ENCODE data around the gene ZNF516.

The ZNF516 gene

DNA sequence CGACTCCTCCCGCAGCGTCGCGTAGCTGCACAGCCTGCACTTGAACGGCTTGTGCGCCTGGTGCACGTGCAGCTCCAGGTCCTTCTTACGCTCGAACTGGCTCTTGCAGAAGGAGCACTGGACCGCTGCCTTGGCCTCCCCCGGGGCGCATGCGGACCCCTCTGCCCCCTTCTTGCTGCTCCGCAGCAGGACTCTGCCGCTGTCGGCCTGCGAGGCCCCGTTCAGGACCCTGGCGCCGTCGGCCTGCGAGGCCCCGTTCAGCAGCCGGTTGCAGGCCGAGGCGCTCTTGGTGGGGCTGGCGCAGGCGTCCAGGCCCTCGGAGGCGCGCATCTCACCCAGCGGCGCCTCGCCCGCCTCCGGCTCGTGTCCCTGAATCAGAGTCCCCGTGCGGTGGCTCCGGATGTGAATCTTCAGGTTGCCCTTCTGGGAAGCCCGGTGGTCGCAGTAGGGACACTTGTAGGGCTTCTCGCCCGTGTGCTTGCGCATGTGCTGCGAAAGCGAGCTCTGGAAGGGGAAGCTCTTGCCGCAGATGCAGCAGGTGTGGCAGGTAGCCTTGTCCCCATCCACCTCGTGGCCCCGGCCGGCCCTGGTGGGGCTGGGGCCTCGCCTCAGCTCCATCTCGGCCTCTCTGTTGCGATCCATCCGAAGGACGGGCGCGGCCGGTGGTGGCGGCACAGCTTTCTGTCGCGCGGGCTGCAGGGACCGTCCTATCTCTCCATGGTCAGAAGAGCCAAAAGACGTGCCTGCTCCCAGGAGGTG lies 52.5 kb downstream of the ZNF516 start:
- DNase-seq, result no peak

DNA sequence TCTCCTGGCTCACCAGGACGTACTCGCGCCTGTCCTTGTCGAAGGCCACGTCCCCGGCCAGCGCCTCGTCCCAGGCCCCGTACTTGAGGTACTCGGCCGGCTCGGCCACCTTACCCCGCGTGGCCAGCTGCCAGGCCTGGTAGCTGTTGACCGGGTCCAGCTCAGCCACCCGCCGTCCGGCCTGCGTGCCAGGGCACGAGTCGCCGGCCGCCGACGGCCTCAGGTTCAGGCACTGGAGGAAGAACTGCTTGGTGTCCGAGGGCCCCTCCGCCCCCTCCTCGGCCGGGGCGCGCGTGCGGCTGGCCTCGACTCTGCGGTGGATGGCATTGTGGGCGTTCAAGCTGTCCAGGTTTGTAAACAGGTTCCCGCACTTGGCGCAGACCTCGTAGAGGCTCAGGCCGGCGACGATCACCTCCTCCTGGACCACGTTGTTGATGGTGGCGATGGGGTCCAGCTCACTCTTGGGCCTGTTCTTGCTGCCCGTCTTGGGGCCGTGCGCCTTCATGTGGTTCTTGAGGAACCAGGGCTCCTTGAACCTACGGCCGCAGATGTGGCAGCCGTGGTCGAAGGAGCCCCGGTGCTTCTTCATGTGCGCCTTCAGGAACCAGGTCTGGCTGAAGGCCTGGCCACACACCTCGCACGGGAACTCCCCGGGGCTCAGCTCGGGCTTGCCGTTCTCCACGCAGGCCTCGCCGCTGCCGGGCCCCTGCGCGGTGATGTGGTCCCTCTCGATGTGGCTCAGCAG lies 53.2 kb downstream of the ZNF516 start:
- DNase-seq, result no peak

DNA sequence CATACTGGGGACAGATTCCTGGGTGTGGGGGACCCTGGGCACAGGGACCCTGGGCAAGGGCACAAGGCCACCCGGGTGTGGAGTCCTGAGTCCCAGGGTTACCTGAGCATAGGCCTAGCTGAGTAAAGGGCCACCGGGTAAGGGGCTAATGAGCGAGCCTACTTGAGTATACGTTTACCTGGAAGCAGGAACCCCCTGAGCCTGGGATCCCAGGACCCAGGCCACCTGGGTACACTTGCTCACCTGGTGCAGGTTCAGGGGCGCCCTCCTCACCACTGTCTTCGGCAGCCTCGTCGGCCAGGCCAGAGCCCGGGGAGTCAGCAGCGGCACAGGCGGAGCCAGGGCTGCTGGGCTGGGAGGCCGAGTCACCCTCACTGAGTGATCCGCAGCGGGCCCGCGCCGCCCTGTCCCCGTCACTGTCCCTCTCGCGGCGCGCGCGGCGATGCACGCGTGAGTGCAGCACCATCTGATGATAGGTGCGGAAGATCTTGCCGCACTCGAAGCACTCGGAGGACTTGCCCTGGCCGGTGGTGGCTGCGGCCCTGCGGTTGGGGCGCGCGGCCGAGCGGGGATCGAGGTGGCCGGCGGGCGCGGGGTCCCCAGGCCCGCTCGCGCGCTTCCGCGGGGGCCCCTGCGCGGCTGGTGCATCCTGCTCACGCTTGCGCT lies 53.9 kb downstream of the ZNF516 start:
- no peak for DNase-seq

- DNase-seq, result no peak
Observed at GRCh38 chr18:76437910-76438309, 57.1 kb downstream of the ZNF516 start.

DNA sequence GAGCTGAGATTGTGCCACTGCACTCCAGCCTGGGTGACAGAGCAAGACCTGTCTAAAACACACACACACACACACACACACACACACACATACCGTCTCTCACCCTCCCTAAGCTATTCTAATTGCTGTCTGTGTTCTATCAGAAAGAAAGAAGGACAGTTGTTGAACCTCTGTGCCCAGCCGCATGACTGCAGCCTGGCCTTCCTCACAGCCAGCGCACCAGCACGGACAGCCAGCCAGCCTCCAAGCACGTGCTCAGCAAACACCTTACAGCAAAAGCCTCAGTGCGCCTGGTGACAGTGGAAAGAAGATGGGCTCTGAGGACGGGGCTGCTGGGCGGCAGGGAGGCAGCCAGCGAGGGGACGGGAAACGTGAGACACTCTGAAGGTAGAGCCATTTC lies 58.0 kb downstream of the ZNF516 start:
- DNase-seq, result no peak

DNA sequence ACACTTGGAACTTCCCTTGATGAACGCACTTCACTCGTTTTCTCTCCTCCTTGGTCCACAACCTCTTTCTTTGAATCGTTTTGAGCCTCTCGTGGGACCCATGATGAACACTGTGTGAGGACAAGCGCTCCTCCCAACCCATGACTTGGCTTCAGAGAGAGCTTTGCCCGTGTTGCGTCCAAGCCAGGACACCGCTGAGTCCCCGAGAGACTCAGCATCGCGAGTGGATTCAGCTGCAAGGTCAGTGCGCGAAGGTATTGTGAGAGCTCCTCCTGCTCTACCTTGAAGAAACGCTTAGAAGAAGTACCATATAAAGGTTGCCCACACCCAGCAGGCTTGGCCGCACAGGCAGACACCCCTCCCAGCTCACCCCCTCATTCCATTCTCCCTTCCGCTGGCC lies 58.7 kb downstream of the ZNF516 start:
- DNase-seq, result no peak

DNA sequence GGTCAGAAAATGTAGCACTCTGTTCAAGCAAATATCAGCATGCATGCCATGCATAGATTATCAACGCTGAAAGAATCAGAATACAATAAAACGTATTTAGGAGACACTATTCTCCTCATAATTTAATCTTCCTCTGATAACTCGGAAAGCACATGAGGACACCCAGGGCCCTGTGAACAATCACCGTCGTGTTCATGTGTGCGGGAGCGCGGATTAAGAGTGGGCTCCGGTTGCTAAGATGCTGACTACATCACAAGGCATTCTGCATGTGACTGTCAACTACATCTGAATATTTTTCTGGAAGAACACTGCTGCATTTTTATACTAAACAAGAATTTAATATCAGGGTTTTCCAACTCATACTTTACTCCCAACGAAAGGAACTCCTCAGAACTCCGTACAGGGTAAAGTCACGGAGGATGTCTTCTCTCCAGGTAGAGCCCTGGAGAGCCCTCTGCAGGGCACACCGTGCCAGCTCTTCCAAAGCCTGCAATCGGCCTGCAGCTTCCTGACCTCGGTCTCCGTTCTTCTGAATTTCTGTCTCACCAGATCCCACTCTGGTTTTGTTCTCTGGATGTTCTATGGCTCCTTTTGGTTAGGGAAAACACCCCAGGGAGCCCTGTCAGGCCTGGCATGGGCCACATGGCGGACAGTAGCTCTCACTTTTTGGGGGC lies 59.6 kb downstream of the ZNF516 start:
- DNase-seq, result peak in 1 of 56 donors; percentile 18

DNA sequence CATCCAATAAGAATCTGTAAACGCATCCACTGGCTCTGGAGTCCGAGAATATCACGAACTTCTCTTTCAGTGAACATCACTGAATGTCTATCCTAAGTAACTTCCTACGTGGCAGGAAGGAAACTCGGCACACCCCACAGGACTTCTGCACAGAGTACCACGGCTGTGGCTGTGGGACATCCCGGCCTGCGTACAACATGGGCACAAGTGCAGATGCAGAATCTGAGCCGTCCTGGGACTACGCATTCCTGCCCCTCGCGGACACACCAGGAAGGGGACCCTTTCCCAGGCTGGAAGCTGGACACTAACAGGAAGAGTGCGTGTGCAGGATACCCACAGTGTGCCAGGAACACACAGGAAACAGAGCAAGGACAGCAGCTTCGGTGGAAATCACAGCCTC lies 60.6 kb downstream of the ZNF516 start:
- no peak for DNase-seq

- no peak for DNase-seq
Observed at GRCh38 chr18:76433788-76434187, 61.3 kb downstream of the ZNF516 start.

- no peak for DNase-seq
Observed at GRCh38 chr18:76432970-76433767, 61.9 kb downstream of the ZNF516 start.

GRCh38 chr18:76432274-76432755 lies 62.7 kb downstream of the ZNF516 start:
- no peak for DNase-seq

- DNase-seq, result no peak
Observed at GRCh38 chr18:76431437-76432273, 63.4 kb downstream of the ZNF516 start.

GRCh38 chr18:76430636-76431035 lies 64.4 kb downstream of the ZNF516 start:
- no peak for DNase-seq

DNA sequence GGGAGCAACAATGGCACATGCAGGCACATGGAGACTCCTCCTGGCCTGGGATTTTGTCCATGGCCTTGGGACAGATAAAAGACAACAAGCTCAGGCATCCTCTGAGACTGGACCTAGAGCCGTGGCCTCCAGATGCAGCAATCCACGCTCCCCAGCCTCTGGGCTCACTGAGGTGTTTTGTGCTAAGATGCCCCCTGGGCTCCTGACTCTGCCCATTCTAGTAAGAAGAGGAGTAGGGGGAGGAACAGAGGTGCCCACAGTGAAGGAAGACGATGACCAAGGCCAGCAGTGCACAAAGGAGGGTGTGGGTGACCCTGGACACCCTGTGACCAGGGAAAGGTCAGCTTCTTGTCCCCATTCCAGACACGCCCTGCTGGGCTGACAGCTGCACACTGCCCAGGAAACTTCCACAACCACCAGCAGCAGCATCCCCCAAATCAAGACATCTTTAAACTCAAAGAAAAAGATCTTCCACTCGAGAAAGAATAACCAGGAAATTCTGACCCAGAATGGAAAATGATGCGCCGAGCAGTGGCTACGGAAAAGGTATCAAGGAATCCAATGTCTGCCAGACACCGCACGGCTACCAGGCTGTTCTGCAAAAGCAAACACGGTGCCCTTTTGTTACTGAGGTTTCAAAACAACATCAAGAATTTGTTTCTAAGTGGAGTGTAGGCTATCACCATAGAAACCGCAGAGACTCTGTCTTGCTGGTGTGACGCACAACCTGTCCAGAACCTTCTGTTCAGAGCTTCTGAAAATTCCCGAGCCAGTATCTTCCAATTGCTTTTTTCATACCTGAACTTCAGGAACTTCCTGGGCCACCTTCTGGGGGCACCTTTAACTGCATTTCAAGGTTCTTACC lies 65.5 kb downstream of the ZNF516 start:
- peak in 4 of 56 donors; percentile 28 to 42 (median 37) for DNase-seq

GRCh38 chr18:76428396-76429261 lies 66.4 kb downstream of the ZNF516 start:
- no peak for DNase-seq

GRCh38 chr18:76426737-76427305 lies 68.2 kb downstream of the ZNF516 start:
- peak in 1 of 56 donors; percentile 32 for DNase-seq

Measured in amygdala (tissue), 56 donors.